Right lobe of liver (tissue), 6 donors: ENCODE results near the gene KAZN. TPM values are rescaled to one million over a fixed set of nuclear protein-coding genes. Genes with fewer than 3 reads are reported as not detected.

Source experiments
- ATAC-seq, 4 donors: fragments of 200-7000 bp; cut with Tn5 transposase; one replicate each; pipeline ENCODE4 v1.9.1; 2020; ENCODE audit warnings: mild to moderate bottlenecking in 4 of 4, moderate library complexity in 4 of 4
- DNase-seq, 3 donors: peaks; one replicate each; pipeline ENCODE4 v3.0.0-alpha.2; 2020
- H3K27ac ChIP-seq, 3 donors: fragments of 200-600 bp; one replicate each; pipeline ENCODE4 v1.8.0; 2022
- H3K27me3 ChIP-seq, 2 donors: fragments of 200-600 bp; one replicate each; pipeline ENCODE4 v1.8.0; 2022
- H3K36me3 ChIP-seq, 4 donors: fragments of 200-600 bp; sonication (generic) in 1 of 4; one replicate each; pipeline versions ENCODE4 v1.5.1 to v1.8.0; 2017 to 2022; ENCODE audit warnings: control low read depth in 1 of 4
- H3K4me1 ChIP-seq, 4 donors: fragments of 200-600 bp; sonication (generic) in 1 of 4; one replicate each; pipeline versions ENCODE4 v1.5.1 to v1.8.0; 2017 to 2022; ENCODE audit warnings: control low read depth in 1 of 4
- H3K4me3 ChIP-seq, 3 donors: fragments of 200-600 bp; one replicate each; pipeline ENCODE4 v1.8.0; 2022
- H3K9me3 ChIP-seq, 4 donors: fragments of 200-600 bp; sonication (generic) in 1 of 4; one replicate each; pipeline versions ENCODE4 v1.5.1 to v1.8.0; 2017 to 2022; ENCODE audit warnings: control low read depth in 1 of 4
- POLR2A ChIP-seq: fragments of 450-650 bp; IDR thresholded peaks from one replicate; pipeline ENCODE4 v1.6.1; 2017; ENCODE audit warnings: antibody characterized with exemption, mild to moderate bottlenecking
- WGBS: methylation state at CpG from one replicate; pipeline ENCODE4 v1.1.6; 2018; ENCODE audit warnings: low coverage, low lambda C conversion rate; ENCODE audit not compliant: insufficient coverage; ENCODE audit errors: missing lambda C conversion rate; 5-methylcytosine and 5-hydroxymethylcytosine counted together
- intact Hi-C, 2 donors: fragments of 100-400 bp; cut with DNase I; formaldehyde crosslinking; loops; one replicate each; pipeline versions ENCODE4 v1.11.2 to v1.14.1; 2022
- total RNA-seq, 6 experiments: library from RNA; depleted of rRNA in 2 of 6; stranded (reverse); fragments of >200 nt in 2 of 6; fragmentation: NEBNext Ultra II Directional in 3 of 6; extraction: Animal tissue kit (Norgen Biotek cat#: 25700) in 3 of 6; gene quantifications; one replicate each; pipeline versions ENCODE4 v1.1.0 to v1.2.4, GENCODE V29; 2016 to 2023
- TF ChIP-seq, protein P1 (sequence below), 4 donors: fragments of 200-600 bp in 3 of 4; fragments of 450-650 bp in 1 of 4; IDR thresholded peaks; one replicate each; pipeline versions ENCODE4 v1.5.1 to v1.8.0; 2016 to 2022; ENCODE audit warnings: antibody characterized with exemption in 4 of 4, mild to moderate bottlenecking in 2 of 4
- donor health status: DM: no; HTN: yes; CAD: no.
- donor health status: DM: no; HTN: no; CAD: no.
- donor health status: DM: no; HTN: no; CAD: no.
- donor health status: DM: no; HTN: yes; CAD: no.
- donor health status: DM: no; HTN: yes; CAD: no.

Gene KAZN
- total RNA-seq, 6 experiments from 2014 or later = 1.5 to 7.2 (median 2.7) TPM

GRCh38 chr1:15114884-15115283, 516.4 kb downstream of the KAZN start:
- Histone ChIP-seq H3K9me3 (no peaks in the 10 kb centered on the region), H3K4me3 (no peak overlapping the region), H3K27me3 (no peaks in the 10 kb centered on the region), H3K4me1 (no peaks in the 10 kb centered on the region), H3K36me3 (no peaks in the 10 kb centered on the region), H3K27ac (no peak overlapping the region)
- ATAC-seq (no peak), DNase-seq (no peak)
- WGBS = 71% methylated on average over 1 of the region's 13 CpGs
- intact Hi-C loops = no loop called here
- TF ChIP-seq POLR2A = no peak

GRCh38 chr1:15115542-15116330, 517.3 kb downstream of the KAZN start:
- no peaks in the 10 kb centered on the region for H3K9me3 ChIP-seq
- DNase-seq (no peak), ATAC-seq (no peak)
- no peak overlapping the region for H3K4me3 ChIP-seq
- no peaks in the 10 kb centered on the region for H3K27me3 ChIP-seq
- WGBS = 70% methylated on average over 8 of the region's 15 CpGs
- H3K36me3 ChIP-seq = no peaks in the 10 kb centered on the region
- TF ChIP-seq POLR2A = no peak
- intact Hi-C loops = no loop called here
- no peaks in the 10 kb centered on the region for H3K4me1 ChIP-seq
- H3K27ac ChIP-seq = no peak overlapping the region

- TF ChIP-seq, protein P1, sequence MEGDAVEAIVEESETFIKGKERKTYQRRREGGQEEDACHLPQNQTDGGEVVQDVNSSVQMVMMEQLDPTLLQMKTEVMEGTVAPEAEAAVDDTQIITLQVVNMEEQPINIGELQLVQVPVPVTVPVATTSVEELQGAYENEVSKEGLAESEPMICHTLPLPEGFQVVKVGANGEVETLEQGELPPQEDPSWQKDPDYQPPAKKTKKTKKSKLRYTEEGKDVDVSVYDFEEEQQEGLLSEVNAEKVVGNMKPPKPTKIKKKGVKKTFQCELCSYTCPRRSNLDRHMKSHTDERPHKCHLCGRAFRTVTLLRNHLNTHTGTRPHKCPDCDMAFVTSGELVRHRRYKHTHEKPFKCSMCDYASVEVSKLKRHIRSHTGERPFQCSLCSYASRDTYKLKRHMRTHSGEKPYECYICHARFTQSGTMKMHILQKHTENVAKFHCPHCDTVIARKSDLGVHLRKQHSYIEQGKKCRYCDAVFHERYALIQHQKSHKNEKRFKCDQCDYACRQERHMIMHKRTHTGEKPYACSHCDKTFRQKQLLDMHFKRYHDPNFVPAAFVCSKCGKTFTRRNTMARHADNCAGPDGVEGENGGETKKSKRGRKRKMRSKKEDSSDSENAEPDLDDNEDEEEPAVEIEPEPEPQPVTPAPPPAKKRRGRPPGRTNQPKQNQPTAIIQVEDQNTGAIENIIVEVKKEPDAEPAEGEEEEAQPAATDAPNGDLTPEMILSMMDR (IDR thresholded peaks at IDR 0.05) = no peak
- TF ChIP-seq POLR2A = no peak
- intact Hi-C loops = no loop called here
- Histone ChIP-seq H3K4me3 (no peak overlapping the region), H3K27ac (no peak overlapping the region), H3K27me3 (no peaks in the 10 kb centered on the region), H3K9me3 (no peaks in the 10 kb centered on the region), H3K36me3 (no peaks in the 10 kb centered on the region), H3K4me1 (no peaks in the 10 kb centered on the region)
- ATAC-seq = no peak
- 17% methylated on average over 2 of the region's 5 CpGs for WGBS
- no peak for DNase-seq
Measured at GRCh38 chr1:15116966-15117365, 518.5 kb downstream of the KAZN start.

- TF ChIP-seq, protein P1 (IDR thresholded peaks at IDR 0.05) = no peak
- TF ChIP-seq POLR2A = no peak
- Histone ChIP-seq H3K27me3 (no peaks in the 10 kb centered on the region), H3K4me1 (no peaks in the 10 kb centered on the region), H3K4me3 (no peak overlapping the region), H3K36me3 (no peaks in the 10 kb centered on the region), H3K9me3 (no peaks in the 10 kb centered on the region), H3K27ac (no peak overlapping the region)
- intact Hi-C loops = no loop called here
- DNase-seq (no peak), ATAC-seq (no peak)
- WGBS = 61% methylated on average over 5 of the region's 8 CpGs
Measured at GRCh38 chr1:15117671-15118325, 519.3 kb downstream of the KAZN start.

- H3K4me3 ChIP-seq = no peak overlapping the region
- no peak for ATAC-seq
- no peaks in the 10 kb centered on the region for H3K27me3 ChIP-seq
- H3K4me1 ChIP-seq = no peaks in the 10 kb centered on the region
- WGBS = 52% methylated on average over 4 of the region's 8 CpGs
- intact Hi-C loops = no loop called here
- TF ChIP-seq, protein P1 (IDR thresholded peaks at IDR 0.05) = no peak
- no peak for TF ChIP-seq POLR2A
- no peak overlapping the region for H3K27ac ChIP-seq
- no peaks in the 10 kb centered on the region for H3K36me3 ChIP-seq
- DNase-seq = no peak
- H3K9me3 ChIP-seq = no peaks in the 10 kb centered on the region
Measured at GRCh38 chr1:15118579-15118978, 520.1 kb downstream of the KAZN start.
